Nephron progenitor cell (in vitro differentiated cells): ENCODE measurements around the gene HASPIN.

ENCODE experiments used
- DNase-seq: peaks from one replicate; pipeline ENCODE4 v3.0.0; 2021
- H3K27ac Mint-ChIP-seq: 2 replicates; pipeline ENCODE4 v1.8.0; 2021; ENCODE audit warnings: mild to moderate bottlenecking, moderate library complexity, mixed read lengths
- H3K27me3 Mint-ChIP-seq: 2 replicates; pipeline ENCODE4 v1.8.0; 2021; ENCODE audit warnings: mild to moderate bottlenecking, low read depth, mixed read lengths; ENCODE audit not compliant: poor library complexity
- H3K36me3 Mint-ChIP-seq: 2 replicates; pipeline ENCODE4 v1.8.0; 2021; ENCODE audit warnings: low read depth, mixed read lengths
- H3K4me1 Mint-ChIP-seq: 2 replicates; pipeline ENCODE4 v1.8.0; 2021; ENCODE audit warnings: mixed read lengths
- H3K4me3 Mint-ChIP-seq: 2 replicates; pipeline ENCODE4 v1.8.0; 2021; ENCODE audit warnings: mild to moderate bottlenecking, moderate library complexity, mixed read lengths
- H3K9me3 Mint-ChIP-seq: 2 replicates; pipeline ENCODE4 v1.8.0; 2021; ENCODE audit warnings: mild to moderate bottlenecking, moderate library complexity, mixed read lengths
- TF ChIP-seq, protein P1 (sequence below): fragments of 200-600 bp; sonication (generic); IDR thresholded peaks from 2 replicates; pipeline ENCODE4 v1.5.0; 2021; ENCODE audit warnings: antibody characterized with exemption

The HASPIN gene

DNA sequence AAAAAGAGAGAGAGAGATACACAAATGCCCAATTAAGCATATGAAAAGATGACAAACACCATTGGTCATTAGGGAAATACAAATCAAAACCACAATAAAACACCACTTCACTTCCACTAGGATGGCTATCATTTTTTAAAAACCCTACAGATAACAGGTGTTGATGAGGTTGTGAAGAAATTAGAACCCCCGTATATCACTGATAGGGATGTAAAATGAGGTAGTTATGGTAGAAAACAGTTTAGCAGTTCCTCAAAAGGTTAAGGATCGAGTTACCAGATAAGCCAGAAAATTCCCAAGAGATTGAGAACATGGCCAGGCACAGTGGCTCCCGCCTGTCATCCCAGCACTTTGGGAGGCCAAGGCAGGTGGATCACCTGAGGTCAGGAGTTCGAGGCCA is 30.6 kb upstream of the HASPIN start:
- Mint-ChIP-seq H3K27ac (no peak overlapping the region), H3K36me3 (no peaks in the 10 kb centered on the region), H3K9me3 (peaks cover 11% of the 10 kb centered on the region), H3K27me3 (peaks cover 64% of the 10 kb centered on the region), H3K4me3 (no peak overlapping the region), H3K4me1 (peaks cover 23% of the 10 kb centered on the region)
- TF ChIP-seq, protein P1, sequence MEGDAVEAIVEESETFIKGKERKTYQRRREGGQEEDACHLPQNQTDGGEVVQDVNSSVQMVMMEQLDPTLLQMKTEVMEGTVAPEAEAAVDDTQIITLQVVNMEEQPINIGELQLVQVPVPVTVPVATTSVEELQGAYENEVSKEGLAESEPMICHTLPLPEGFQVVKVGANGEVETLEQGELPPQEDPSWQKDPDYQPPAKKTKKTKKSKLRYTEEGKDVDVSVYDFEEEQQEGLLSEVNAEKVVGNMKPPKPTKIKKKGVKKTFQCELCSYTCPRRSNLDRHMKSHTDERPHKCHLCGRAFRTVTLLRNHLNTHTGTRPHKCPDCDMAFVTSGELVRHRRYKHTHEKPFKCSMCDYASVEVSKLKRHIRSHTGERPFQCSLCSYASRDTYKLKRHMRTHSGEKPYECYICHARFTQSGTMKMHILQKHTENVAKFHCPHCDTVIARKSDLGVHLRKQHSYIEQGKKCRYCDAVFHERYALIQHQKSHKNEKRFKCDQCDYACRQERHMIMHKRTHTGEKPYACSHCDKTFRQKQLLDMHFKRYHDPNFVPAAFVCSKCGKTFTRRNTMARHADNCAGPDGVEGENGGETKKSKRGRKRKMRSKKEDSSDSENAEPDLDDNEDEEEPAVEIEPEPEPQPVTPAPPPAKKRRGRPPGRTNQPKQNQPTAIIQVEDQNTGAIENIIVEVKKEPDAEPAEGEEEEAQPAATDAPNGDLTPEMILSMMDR = no peak
- DNase-seq = no peak

DNA sequence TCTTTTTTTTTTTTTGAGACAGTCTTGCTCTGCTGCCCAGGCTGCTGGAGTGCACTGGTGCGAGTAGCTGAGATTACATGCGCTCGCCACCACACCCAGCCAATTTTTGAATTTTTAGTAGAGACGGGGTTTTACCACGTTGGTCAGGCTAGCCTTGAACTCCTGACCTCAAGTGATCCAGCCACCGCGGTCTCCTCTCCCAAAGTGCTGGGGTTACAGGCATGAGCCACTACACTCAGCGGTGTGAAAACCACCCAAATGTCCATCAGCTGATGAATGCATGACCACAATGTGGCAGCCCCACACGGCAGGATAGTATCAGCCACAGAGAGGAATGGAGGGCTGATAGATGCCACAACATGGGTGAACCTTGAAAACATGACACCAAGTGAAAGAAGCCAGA is 29.9 kb upstream of the HASPIN start:
- Mint-ChIP-seq H3K4me1 (peaks cover 18% of the 10 kb centered on the region), H3K27me3 (peaks cover 71% of the 10 kb centered on the region), H3K9me3 (peaks cover 18% of the 10 kb centered on the region), H3K27ac (no peak overlapping the region), H3K4me3 (no peak overlapping the region), H3K36me3 (no peaks in the 10 kb centered on the region)
- no peak for DNase-seq
- TF ChIP-seq, protein P1 = no peak

DNA sequence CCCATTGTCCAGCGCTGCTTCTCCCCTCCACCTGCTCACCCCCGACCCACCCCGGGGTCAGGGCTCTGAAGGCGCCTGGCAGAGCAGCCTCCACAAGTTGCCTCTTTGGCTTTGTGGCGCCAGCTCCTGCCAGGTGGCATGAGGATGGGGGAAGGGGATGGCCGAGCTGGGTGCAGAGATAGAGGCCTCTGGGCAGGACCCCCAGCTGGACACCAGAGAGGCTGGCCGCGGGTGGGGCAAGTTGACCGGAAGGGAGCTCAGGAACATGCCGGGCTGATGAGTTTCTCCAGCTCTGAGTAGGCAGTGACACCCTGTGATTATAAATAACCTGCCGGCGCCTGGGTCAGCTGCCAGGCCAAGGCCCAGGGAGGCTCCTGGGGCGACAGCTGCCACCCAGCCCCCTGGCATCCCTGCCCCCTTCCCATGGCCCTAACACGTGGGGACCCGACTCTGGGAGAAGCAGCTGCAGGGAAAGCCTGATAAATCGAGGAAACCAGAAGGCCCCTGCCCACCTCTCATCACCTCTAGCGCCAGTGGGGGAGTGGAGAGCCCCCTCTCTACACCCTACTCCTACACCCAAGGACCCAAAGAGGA is 28.5 kb upstream of the HASPIN start:
- H3K4me1 Mint-ChIP-seq = peaks cover 12% of the 10 kb centered on the region
- H3K27me3 Mint-ChIP-seq = peaks cover 72% of the 10 kb centered on the region
- peak overlapping the region; percentile 67 for H3K4me3 Mint-ChIP-seq

DNA sequence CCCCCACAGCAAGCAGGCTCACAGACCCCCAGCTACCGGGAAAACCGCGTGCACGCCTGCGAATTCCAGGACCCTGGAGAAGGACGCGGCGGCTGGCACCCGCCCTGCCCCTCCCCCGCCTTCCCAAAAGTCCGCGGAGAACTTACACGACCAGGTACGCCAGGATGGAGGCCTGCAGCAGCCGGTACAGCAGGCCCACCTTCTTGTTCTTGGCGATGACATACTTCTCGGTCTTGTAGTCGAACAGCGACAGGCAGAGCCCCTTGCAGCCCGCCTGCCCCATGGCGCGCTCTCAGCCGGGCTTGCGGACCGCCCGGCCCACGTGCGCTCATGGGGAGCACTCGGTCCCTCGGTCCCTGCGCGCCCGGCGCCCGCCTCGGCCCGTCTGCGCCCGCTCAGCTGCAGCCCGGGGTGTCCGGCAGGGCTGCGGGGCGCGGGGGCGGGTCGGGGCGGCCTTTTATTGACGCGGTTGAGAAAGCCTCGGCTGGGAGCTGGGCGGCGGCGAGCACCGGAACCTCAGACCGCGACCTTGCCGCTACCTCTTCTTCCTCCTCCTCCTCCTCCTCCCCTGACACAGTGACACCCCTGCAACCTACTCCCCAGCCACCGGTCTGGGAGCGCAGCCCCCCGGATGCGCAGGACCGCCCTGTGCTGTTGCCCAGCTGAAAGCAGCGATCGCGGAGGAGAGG is 27.8 kb upstream of the HASPIN start, which contains the start of gene P2RX5:
P2RX5 (minus strand) TSS at position 433 of the 689 bp plus-strand sequence; CDS start at position 283, 150 bp downstream.
- Mint-ChIP-seq H3K36me3 (no peaks in the 10 kb centered on the region), H3K9me3 (peaks cover 24% of the 10 kb centered on the region), H3K27me3 (peaks cover 72% of the 10 kb centered on the region), H3K4me1 (peaks cover 12% of the 10 kb centered on the region), H3K27ac (no peak within 1 kb of the TSS), H3K4me3 (peak within 1 kb of the TSS; percentile 78)
- TF ChIP-seq, protein P1 = no peak
- DNase-seq = peak; percentile 70

More for the DNA sequence above, 28.5 kb upstream of the HASPIN start:
- DNase-seq = no peak
- Mint-ChIP-seq H3K9me3 (peaks cover 21% of the 10 kb centered on the region), H3K36me3 (no peaks in the 10 kb centered on the region), H3K27ac (no peak overlapping the region)
- TF ChIP-seq, protein P1 = no peak

DNA sequence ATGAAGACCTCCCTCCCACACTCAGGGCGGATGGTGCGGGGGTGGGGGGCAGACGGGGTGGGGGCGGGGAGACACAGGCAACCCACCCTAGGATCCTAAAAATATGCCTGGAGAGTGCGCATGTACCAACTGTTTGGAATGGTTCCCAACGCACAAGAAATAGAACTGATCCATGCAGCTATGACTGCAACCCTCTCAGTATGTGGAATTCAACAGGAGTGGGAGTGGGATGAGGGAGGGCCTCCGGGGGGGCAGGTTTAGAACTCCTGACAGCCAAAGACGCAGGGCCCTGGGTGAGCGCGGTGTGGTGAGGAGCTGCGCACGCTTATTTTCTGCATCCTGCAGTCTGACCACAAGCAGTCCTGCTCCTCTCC is 26.6 kb upstream of the HASPIN start:
- Mint-ChIP-seq H3K36me3 (peaks cover 2% of the 10 kb centered on the region), H3K27me3 (peaks cover 67% of the 10 kb centered on the region), H3K9me3 (peaks cover 27% of the 10 kb centered on the region), H3K4me1 (peaks cover 12% of the 10 kb centered on the region), H3K4me3 (no peak overlapping the region), H3K27ac (no peak overlapping the region)
- no peak for DNase-seq
- TF ChIP-seq, protein P1 = no peak
